IMR-90 (cell line): ENCODE measurements around the gene UBE2E2.

ENCODE experiments used
- FOS ChIP-seq: fragments of 150-350 bp; IDR thresholded peaks from 2 replicates; pipeline ENCODE4 v1.6.1; 2016; ENCODE audit warnings: low read depth, low read length
- SMC3 ChIP-seq: fragments of 150-350 bp; IDR thresholded peaks from 2 replicates; pipeline ENCODE4 v1.6.1; 2016; ENCODE audit warnings: low read depth, mild to moderate bottlenecking, antibody characterized with exemption, low read length, moderate library complexity
- TF ChIP-seq, protein P1 (sequence below): conservative IDR thresholded peaks from 2 replicates; pipeline ENCODE4 v1.5.1; 2012; ENCODE audit warnings: mild to moderate bottlenecking, low read depth, low read length, improper control_type of control experiment

DNA sequence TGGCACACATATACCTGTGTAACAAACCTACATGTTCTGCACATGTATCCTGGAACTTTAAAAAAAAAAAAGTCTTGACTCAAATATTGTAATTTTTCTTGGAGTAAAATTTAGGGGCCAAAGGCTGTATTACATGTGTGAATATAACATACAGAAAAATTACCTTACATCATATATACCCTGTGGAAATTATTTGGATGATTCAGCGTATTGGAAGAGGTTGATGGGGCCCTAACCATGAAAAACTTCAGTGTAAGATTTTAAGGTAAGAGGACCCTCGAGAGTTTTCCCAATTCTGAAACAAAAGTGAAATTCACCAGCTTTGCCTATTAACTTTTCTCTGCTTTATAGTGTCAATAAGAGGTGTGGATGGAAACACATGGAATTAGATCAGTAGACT, 56.4 kb downstream of the UBE2E2 start:
- no peak for TF ChIP-seq FOS
- TF ChIP-seq SMC3: no peak
- TF ChIP-seq, protein P1, sequence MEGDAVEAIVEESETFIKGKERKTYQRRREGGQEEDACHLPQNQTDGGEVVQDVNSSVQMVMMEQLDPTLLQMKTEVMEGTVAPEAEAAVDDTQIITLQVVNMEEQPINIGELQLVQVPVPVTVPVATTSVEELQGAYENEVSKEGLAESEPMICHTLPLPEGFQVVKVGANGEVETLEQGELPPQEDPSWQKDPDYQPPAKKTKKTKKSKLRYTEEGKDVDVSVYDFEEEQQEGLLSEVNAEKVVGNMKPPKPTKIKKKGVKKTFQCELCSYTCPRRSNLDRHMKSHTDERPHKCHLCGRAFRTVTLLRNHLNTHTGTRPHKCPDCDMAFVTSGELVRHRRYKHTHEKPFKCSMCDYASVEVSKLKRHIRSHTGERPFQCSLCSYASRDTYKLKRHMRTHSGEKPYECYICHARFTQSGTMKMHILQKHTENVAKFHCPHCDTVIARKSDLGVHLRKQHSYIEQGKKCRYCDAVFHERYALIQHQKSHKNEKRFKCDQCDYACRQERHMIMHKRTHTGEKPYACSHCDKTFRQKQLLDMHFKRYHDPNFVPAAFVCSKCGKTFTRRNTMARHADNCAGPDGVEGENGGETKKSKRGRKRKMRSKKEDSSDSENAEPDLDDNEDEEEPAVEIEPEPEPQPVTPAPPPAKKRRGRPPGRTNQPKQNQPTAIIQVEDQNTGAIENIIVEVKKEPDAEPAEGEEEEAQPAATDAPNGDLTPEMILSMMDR: no peak
